Astrocyte (in vitro differentiated cells and primary cell): ENCODE results near the gene RBCK1.
"Not testable (repeated sequence)": the region's sequence is repeated elsewhere in the genome, so short reads cannot be mapped to it uniquely, and the experiment has no call there.

Experiments
- CTCF ChIP-seq: IDR thresholded peaks from 2 replicates; pipeline ENCODE4 v1.5.1; 2011; ENCODE audit warnings: low read depth, mild to moderate bottlenecking, inconsistent platforms, low read length, moderate library complexity; ENCODE audit not compliant: insufficient read depth
- EZH2 ChIP-seq: IDR thresholded peaks from 2 replicates; pipeline ENCODE4 v1.6.1; 2012; ENCODE audit warnings: mild to moderate bottlenecking, low read length, inconsistent platforms; ENCODE audit not compliant: insufficient read depth

- TF ChIP-seq CTCF, EZH2: not testable (repeated sequence)
These were observed 43.9 kb downstream of the RBCK1 start for GRCh38 chr20:452021-452420.
